GM20000 (cell line): ENCODE results near the gene SPECC1L.

Experiments used
- DNase-seq: peaks from one replicate; pipeline ENCODE4 v3.0.0; 2012; ENCODE audit warnings: low spot score
- TF ChIP-seq, protein P1 (sequence below): IDR thresholded peaks from 2 replicates; pipeline ENCODE4 v1.5.1; 2012; ENCODE audit warnings: mild to moderate bottlenecking, control low read depth; ENCODE audit errors: extremely low read depth, missing control alignments

Gene SPECC1L

DNA sequence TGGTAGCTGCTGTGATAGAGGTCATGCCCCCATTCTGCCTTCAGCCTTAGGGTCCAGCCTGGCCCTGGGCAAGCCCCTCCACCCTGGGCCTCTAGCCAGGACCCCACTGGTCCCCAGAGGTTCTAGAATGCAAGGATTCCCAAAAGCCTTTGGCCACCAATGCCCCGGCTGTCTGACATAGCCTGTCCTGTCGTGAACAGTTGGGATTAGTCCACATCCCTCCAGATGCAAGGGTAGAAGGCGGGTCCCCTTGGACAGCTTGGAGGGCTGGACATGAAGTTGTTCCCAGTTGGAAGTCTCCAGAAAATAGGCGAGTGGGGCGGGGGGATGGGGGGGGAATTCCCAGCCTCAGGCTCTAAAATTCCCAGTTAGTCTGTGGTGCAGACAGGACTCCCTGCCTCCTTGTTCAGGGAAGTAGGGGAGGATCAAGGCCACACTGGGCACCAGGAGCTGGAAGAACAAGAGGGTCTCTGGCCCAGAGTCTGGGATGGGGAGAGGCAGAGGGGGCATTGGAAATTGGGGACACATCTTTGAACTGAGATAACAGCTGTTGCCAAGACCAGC, 151.6 kb downstream of the SPECC1L start:
- no peak for DNase-seq
- TF ChIP-seq, protein P1, sequence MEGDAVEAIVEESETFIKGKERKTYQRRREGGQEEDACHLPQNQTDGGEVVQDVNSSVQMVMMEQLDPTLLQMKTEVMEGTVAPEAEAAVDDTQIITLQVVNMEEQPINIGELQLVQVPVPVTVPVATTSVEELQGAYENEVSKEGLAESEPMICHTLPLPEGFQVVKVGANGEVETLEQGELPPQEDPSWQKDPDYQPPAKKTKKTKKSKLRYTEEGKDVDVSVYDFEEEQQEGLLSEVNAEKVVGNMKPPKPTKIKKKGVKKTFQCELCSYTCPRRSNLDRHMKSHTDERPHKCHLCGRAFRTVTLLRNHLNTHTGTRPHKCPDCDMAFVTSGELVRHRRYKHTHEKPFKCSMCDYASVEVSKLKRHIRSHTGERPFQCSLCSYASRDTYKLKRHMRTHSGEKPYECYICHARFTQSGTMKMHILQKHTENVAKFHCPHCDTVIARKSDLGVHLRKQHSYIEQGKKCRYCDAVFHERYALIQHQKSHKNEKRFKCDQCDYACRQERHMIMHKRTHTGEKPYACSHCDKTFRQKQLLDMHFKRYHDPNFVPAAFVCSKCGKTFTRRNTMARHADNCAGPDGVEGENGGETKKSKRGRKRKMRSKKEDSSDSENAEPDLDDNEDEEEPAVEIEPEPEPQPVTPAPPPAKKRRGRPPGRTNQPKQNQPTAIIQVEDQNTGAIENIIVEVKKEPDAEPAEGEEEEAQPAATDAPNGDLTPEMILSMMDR, result no peak

DNA sequence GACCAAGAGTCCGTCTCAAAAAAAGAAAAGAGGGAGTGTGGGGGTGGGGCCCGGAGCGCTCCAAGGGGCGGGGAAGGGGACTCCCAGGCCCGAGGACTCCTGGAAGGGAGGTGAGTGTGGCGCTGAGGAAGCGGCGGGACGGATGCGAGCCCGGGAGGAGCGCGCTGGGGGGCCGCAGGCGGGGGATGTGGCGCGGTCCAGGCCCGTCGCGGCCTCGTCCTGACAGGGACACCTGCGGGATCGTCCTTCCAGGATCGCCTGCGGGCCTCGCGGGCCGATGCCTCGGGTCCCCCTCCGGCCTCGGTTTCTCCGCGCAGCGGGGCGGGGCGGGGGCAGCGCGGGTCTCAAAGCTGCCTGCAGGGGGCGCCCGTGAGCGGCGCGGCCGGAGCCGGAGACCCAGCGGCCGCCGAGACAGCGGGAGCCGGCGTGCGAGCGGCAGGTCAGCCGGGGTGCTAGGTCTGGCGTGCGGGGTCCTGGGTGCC, 152.9 kb downstream of the SPECC1L start:
- TF ChIP-seq, protein P1, result peak; percentile 85
- DNase-seq, result peak; percentile 95

DNA sequence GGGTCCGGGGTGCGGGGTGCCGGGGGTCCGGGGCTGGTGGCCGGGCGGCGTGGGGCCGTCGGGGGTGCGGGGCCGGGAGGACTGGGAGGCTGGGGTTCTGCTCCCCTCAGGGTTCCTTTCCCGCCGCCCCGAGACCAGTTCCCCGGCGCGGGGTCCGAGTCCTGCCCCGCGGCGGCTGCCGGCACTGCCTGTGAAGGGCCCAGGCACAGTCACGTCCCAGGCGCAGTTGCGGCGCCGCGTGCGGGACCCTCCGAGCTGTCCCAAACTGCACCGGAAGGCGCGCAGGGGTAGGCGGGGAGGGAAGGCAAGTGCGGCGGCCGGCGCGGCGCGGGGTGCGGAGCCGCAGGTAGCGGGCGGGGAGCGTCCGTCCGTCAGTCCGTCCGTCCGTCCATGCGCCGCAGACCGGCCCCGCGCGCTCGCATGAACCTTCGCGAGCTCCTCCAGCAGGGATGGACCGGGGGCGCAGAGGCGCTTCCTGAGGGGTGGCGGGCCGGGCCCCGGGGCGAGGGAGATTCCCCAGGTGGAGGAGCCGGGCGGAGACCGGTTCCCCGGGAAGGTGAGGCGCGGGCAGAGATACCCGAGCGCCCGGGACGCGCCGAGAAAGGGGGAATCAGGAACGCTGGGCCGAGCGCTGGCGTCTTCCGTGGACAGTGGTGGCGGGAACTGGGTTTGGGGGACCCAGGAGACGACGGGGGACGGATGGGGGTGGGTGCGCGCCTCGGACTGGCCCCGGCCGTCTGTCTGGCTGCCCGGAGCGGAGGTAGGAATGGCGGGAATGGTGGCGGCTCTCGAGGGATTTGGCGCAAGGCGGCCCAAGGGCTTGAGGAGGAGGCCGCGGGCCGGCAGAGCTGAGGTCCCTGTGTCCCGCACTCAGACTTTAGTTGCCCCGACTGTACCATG, 153.6 kb downstream of the SPECC1L start:
- no peak for DNase-seq
- TF ChIP-seq, protein P1, result no peak

DNA sequence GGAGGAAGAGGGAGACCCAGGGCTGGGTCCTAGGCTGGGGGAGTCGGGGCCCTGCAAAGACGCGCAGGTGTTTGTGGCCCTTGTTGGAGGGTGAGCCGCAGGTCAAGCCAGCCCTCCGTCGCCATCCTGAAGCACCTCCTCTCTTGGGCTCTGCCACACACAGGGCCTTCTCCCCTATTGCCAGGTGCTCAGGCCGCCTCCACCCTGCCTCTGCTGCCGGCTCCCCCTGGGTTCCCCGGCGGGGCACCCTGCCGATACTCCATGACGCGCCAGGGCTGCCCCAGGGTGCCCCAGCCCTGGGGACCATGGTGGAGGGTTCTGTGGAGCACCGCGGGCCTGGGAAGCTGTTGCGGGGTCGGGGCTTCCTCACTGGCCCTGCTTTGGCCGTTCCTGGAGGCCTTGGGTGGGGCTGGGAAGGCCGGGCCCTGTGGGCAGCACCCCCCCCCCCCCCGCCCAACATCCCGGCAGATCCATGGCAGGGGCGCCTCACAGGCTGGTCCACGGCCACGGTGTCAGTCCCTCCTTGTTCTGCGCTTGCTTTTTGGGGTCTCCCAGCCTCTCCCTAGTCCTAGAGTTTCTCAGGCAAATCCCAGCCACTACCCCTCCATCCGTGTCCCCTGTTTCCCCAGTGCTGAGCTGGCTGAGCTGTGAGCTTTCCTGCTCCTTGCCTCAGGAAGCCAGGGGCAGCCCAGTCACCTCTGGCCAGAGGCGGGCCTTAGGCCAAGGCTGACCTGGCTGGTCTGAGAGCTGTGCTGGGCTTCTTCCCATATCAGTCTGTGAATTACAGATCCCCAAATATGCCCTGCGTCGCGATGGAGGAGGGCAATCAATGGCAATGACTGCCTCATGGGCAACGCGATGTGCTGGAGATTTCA, 154.5 kb downstream of the SPECC1L start:
- TF ChIP-seq, protein P1, result no peak
- no peak for DNase-seq

DNA sequence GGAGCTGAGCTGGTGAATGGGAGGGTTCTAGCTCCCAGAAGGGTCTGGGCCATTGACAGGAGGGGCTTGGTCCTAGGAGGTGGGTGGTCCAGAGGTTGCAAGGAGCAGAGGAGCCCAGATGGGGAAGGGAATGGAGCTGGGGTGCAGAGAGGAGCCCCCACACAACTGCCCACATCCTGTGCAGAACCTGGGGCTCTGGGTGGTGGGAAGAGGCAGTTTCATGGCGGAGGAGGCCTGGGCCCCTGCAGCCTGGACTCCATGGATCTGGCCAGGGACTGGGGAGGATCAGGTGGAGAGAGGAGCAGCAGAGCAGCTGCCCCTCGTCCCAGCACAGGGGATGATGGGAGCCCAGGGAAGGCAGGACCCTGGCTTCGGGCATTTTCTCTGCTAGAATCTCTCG, 155.8 kb downstream of the SPECC1L start:
- no peak for DNase-seq
- TF ChIP-seq, protein P1, result no peak

DNA sequence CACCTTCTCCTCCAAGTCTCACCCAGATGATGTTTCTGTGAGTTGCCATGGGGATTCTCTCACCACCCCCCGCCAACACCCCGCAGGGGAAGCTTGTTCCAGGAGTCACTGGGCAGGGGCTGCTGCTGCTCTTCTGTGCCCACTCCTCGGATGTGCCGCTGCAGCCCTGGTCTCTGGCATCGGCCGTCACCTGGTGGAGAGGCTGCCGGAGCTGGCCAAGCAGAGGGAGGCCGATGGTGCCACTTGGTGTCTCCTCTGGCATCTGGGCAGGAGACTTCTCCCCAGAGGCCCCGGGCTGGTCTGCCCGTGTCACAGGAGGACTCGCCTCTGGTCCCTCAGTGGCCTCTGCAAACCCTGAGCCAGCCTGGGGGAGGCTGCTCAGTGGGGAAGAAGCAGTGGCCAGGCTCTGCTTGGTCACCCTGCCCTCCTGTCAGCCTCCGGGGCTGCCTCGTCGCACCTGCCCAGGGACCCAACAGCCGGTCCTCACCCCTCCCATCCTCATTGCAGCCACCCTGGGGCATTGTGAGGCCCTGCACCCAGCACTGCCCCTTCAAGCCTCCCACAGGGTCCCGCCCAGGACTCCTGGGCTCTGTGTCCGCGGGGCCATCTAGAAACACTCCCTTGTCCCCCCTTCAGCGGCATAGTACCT, 156.3 kb downstream of the SPECC1L start:
- no peak for DNase-seq
- TF ChIP-seq, protein P1, result no peak
